HK-2 (cell line): ENCODE measurements around the gene IFIT1.
"Not testable (repeated sequence)": the region's sequence is repeated elsewhere in the genome, so short reads cannot be mapped to it uniquely, and the experiment has no call there.

Source experiments
- DNase-seq: peaks from one replicate; pipeline ENCODE4 v3.0.0-alpha.2; 2018; ENCODE audit not compliant: unreplicated experiment

The IFIT1 gene

GRCh38 chr10:89399956-89400355 is 7.5 kb downstream of the IFIT1 start:
- no peak for DNase-seq

DNA sequence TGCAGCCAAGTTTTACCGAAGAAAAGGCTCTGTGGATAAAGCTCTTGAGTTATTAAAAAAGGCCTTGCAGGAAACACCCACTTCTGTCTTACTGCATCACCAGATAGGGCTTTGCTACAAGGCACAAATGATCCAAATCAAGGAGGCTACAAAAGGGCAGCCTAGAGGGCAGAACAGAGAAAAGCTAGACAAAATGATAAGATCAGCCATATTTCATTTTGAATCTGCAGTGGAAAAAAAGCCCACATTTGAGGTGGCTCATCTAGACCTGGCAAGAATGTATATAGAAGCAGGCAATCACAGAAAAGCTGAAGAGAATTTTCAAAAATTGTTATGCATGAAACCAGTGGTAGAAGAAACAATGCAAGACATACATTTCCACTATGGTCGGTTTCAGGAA is 10.6 kb downstream of the IFIT1 start:
- DNase-seq, result no peak

GRCh38 chr10:89404104-89405047 is 12.0 kb downstream of the IFIT1 start:
- DNase-seq, result peak; percentile 37

DNA sequence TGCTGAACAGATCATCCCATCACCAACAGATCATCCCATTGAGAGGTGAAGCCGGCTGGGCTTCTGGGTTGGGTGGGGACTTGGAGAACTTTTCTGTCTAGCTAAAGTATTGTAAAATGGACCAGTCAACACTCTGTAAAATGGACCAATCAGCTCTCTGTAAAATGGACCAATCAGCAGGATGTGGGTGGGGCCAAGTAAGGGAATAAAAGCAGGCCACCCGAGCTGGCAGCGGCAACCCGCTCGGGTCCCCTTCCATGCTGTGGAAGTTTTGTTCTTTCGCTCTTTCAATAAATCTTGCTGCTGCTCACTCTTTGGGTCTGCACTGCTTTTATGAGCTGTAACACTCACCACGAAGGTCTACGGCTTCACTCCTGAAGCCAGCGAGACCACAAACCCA is 13.8 kb downstream of the IFIT1 start:
- DNase-seq, result not testable (repeated sequence)

- not testable (repeated sequence) for DNase-seq
These were observed 15.4 kb downstream of the IFIT1 start for GRCh38 chr10:89407792-89408191.

DNA sequence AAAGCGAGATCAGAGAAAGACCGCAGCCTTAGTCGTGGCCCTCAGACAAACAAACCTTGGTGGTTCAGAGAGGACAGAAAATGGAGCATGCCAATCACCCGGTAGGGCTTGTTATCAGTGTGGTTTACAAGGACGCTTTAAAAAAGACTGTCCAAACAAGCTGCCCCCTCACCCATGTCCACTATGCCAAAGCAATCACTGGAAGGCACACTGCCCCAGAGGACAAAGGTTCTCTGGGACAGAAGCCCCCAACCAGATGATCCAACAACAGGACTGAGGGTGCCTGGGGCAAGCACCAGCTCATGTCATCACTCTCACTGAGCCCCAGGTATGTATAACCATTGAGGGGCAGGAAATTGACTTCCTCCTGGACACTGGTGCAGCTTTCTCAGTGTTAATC is 16.9 kb downstream of the IFIT1 start:
- not testable (repeated sequence) for DNase-seq

DNA sequence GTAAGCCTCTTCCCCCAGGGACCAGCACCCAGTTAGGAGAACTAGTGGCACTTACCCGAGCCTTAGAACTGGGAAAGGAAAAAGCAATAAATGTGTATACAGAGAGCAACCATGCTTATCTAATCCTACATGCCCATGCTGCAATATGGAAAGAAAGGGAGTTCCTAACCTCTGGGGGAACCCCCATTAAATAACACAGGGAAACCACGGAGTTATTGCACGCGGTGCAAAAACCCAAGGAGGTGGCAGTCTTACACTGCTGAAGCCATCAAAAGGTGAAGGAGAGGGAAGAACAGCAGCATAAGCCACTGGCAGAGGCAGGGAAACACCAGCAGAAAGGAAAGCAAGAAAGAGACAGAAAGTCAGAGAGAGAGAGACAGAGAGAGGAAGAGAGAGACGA is 18.1 kb downstream of the IFIT1 start:
- not testable (repeated sequence) for DNase-seq

- not testable (repeated sequence) for DNase-seq
These were observed 18.7 kb downstream of the IFIT1 start for GRCh38 chr10:89411135-89411534.

- not testable (repeated sequence) for DNase-seq
These were observed 19.9 kb downstream of the IFIT1 start for GRCh38 chr10:89412276-89412675.

DNA sequence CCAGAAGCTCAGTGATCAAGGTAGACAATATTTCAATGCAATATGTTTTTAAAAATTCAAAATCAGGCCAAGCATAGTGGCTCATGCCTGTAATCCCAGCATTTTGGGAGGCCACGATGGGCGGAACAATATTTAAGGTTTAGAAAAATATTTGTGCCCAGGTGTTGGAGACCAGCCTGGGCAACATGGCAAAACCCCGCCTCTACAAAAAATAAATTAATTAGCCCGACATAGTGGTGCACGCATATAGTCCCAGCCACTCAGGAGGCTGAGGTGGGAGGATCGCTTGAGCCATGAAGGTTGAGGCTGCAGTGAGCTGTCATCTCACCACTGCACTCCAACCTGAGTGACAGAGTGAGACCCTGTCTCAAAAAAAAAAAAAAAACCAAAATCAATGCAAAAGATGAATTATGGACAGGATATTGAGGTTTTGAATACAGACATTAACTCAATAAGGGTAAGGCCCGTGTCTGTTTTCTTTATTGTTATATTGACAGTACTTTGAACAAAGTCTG is 21.0 kb downstream of the IFIT1 start:
- DNase-seq, result no peak

- DNase-seq, result peak; percentile 75
These were observed 21.9 kb downstream of the IFIT1 start, which contains the start of gene IFIT5 for GRCh38 chr10:89414146-89414878. TSS of gene IFIT5 (plus strand) at chr10:89414568. CDS start at chr10:89414799, 231 bp downstream.

DNA sequence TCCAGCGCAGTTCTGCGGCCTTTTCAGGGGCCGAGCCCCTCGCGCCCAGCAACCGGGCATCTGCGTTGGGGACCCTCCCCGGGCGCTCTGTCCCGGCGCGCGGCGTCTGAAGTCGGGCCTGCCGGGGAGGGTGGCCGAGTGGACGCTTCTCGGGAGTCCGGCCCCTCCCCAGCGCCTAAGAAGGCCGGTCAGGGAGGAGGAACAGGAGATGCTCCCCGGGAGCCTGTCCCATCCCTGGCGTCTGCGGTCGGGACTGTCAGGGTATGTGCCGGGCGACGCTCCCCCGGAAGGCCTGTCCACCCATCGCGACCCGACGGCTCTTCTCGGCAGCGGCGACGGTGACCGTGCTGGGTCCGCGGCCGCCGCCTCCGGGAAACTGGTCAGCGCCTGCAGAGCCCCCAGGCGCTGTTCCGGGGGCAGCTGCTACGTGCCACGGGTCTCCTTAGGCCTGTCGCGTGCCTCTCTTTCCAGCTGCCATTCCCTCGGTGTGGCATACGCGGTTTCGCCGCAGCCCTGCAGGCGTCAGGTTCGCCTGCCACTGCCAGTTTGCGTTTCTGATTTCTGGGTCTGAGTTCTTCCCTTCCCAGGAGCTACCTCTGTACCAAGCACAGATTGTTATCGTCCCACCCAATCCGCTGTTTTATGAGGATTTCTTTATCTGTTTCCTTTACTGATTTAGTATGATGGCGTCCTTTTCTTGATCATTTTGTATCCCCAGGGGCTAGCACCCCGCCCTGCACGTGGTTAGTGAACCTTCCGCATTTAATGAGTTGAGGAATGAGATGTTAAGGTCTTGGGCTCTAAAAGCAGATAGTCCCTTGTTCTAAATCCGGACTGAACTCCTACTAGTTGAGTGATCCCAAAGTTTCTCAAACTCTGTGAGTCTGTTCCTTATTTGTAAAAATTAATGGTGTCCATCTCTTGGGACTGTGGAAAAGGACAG is 22.7 kb downstream of the IFIT1 start:
- peak; percentile 67 for DNase-seq

DNA sequence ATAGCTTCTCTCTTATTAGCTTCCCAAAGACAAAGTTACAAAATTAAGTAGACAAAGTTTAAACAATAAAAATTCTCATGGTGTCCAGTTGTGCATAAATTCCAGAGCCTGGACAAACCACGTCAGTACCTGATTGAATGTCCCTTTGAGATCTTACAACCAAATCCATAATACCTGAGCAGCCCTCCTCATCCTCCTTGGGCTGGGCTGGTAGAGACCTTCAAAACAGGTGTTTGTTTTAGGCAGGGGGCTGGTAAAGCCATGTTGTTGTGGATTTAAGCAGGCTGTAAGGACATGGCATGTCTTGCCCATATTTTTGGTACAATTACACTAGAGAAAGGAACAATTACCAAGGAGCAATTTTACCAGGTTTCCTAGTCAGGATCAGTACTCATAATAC is 24.0 kb downstream of the IFIT1 start:
- DNase-seq, result no peak

DNA sequence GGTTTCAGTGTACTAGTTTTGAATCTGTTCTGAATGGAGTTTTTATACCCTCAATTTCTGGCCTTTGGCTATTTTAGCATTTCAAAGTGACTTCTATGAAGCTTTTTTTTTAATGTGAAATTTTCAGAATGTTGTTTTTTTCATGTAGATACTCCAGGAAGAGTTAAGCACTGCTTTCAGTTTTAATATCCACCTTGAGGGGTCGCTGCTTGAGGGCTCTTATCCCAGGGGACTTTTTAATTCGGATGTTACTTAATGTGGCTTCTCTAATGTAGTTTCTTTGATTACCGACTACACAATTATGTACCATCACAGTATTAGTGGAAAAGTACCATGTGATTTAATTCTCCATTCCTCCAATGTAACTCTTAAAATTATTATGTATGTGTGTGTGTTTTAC is 27.1 kb downstream of the IFIT1 start:
- no peak for DNase-seq

- no peak for DNase-seq
These were observed 28.6 kb downstream of the IFIT1 start for GRCh38 chr10:89421018-89421476.

GRCh38 chr10:89425000-89425399 is 32.6 kb downstream of the IFIT1 start:
- no peak for DNase-seq

DNA sequence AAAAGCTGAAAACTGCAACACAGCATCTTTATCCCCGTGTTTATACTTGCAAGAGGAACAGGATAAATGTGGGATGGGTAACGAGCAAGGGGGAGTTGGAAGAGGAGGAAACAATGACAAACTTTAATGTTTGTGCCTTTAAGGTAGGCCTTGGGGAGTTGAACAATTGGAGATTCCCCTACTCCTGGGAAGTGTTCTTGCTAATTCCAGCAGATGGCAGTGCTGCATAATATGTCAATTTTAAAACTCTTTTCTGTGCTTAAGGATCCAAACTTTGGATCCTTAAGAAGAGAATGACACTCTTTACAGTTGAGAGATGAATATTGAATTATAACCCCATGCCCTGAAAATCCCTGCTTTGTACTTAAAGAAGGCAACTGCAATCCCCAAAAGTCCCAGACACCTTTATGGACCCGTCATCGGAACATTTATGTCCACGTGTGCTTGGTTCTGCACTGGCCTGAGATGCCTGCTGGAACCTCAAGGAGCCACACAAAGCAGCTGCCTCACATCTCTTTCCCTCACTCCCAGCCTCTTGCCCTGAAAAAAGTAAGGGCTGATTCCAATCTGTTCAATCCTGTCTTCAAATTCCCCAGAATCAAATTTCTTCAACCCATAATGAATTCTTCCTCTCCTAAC is 33.9 kb downstream of the IFIT1 start:
- DNase-seq, result peak; percentile 25

GRCh38 chr10:89427629-89428028 is 35.2 kb downstream of the IFIT1 start:
- no peak for DNase-seq

DNA sequence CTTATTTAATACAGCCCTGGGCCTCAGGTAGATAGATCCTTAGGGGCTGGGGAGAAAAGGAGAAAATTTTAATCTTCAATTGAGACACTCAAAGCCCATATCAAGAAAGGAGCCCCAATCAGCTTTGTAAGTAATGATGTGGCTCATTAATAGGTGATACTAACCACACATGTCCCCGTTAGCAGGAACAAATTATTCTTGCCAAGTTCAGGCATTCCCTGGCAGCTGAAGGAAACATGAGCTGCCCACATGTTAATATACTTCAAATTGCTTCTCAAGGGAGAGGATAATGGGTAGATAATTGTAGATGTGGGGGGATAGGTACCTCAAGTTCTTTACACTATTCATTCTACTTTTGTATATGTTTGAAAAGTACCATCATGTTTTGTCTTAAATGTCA is 36.5 kb downstream of the IFIT1 start:
- no peak for DNase-seq

- DNase-seq, result peak; percentile 26
These were observed 39.6 kb downstream of the IFIT1 start for GRCh38 chr10:89431977-89432376.

DNA sequence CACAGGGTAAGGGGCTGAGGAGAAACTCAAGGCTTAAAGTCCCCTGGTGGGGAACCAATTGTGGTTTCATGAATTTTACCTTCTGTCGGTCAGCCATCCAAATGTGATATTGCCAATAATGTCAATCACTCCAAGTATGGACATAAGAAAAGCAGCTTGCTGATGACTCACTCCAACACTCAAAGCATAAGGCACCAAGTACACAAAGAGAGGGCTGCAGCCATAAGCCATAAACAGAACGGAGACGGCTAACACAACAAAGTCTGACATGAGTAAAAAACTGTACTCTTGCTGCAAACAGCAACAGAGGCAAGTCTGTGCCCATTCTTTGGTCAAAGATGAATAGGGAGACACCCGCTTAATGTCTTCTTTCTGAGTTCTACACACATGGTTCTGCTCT is 46.1 kb downstream of the IFIT1 start:
- DNase-seq, result no peak
